Tibial artery (tissue), 4 donors: ENCODE results near the gene NQO1.

Experiments
- DNase-seq, 2 donors: peaks; one replicate each; pipeline ENCODE4 v3.0.0-alpha.2; 2019
- H3K27ac ChIP-seq, 2 donors: fragments of 200-600 bp; sonication (generic) in 1 of 2; 1 replicate in 1 of 2; 2 replicates in 1 of 2; pipeline ENCODE4 v1.5.1; 2018 to 2019; ENCODE audit warnings: mild to moderate bottlenecking in 1 of 2
- H3K27me3 ChIP-seq, 2 donors: fragments of 200-600 bp; sonication (generic) in 1 of 2; one replicate each; pipeline versions ENCODE4 v1.5.1 to v1.6.0; 2016 to 2019
- H3K36me3 ChIP-seq, 3 donors: fragments of 200-600 bp; sonication (generic) in 2 of 3; one replicate each; pipeline ENCODE4 v1.5.1; 2016 to 2019; ENCODE audit warnings: mild to moderate bottlenecking in 2 of 3
- H3K4me1 ChIP-seq, 4 donors: fragments of 200-600 bp; sonication (generic) in 2 of 4; 1 replicate in 3 of 4; 2 replicates in 1 of 4; pipeline ENCODE4 v1.5.1; 2016 to 2019
- H3K4me3 ChIP-seq, 2 donors: fragments of 200-600 bp; sonication (generic) in 1 of 2; 1 replicate in 1 of 2; 2 replicates in 1 of 2; pipeline ENCODE4 v1.5.1; 2018 to 2019; ENCODE audit warnings: mild to moderate bottlenecking in 2 of 2
- H3K9me3 ChIP-seq, 3 donors: fragments of 200-600 bp; sonication (generic) in 1 of 3; one replicate each; pipeline ENCODE4 v1.5.1; 2016 to 2019
- intact Hi-C: fragments of 100-400 bp; cut with DNase I; formaldehyde crosslinking; loops from one replicate; pipeline ENCODE4 v1.15.0; 2023; ENCODE audit warnings: low total_unique reads
- TF ChIP-seq, protein P1 (sequence below), 2 experiments: fragments of 200-600 bp in 1 of 2; fragments of 450-650 bp in 1 of 2; IDR thresholded peaks; one replicate each; pipeline ENCODE4 v1.5.1; 2017 to 2019; ENCODE audit warnings: antibody characterized with exemption in 2 of 2, mild to moderate bottlenecking in 1 of 2, moderate library complexity in 1 of 2

Gene NQO1

DNA sequence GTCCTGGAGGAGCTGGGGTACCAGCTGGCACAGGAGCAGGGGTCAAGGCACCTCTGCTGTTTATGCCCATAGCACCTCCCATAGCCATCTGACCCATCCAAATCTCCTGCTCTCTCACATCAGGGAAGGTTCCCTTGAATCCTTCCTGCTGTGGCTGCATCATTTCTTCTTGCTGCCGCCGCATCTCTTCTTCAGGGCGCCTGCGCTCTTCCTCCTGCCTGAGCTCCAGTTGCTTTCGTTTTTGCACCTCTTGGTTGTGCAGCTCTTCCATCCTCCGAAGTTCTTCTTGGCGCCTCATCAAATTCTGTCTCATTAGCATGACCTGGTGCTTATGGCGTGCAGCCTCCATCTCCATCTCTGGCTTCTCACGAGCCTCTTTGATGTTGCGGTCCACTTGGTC lies 30.3 kb upstream of the NQO1 start:
- Histone ChIP-seq H3K9me3 (no peaks in the 10 kb centered on the region), H3K36me3 (peaks cover 0 to 4% (median 0%) of the 10 kb centered on the region in 3 donors), H3K4me1 (peaks cover 0 to 22% (median 16%) of the 10 kb centered on the region in 4 donors), H3K27ac (no peak overlapping the region), H3K4me3 (no peak overlapping the region), H3K27me3 (no peaks in the 10 kb centered on the region)
- intact Hi-C loops, result loop anchor here (2.0 kb wide), 1 partner anchor 48 kb away; no protein-coding TSS in a partner anchor
- TF ChIP-seq, protein P1, sequence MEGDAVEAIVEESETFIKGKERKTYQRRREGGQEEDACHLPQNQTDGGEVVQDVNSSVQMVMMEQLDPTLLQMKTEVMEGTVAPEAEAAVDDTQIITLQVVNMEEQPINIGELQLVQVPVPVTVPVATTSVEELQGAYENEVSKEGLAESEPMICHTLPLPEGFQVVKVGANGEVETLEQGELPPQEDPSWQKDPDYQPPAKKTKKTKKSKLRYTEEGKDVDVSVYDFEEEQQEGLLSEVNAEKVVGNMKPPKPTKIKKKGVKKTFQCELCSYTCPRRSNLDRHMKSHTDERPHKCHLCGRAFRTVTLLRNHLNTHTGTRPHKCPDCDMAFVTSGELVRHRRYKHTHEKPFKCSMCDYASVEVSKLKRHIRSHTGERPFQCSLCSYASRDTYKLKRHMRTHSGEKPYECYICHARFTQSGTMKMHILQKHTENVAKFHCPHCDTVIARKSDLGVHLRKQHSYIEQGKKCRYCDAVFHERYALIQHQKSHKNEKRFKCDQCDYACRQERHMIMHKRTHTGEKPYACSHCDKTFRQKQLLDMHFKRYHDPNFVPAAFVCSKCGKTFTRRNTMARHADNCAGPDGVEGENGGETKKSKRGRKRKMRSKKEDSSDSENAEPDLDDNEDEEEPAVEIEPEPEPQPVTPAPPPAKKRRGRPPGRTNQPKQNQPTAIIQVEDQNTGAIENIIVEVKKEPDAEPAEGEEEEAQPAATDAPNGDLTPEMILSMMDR (IDR thresholded peaks at IDR 0.05), result no peak
- DNase-seq, result no peak

DNA sequence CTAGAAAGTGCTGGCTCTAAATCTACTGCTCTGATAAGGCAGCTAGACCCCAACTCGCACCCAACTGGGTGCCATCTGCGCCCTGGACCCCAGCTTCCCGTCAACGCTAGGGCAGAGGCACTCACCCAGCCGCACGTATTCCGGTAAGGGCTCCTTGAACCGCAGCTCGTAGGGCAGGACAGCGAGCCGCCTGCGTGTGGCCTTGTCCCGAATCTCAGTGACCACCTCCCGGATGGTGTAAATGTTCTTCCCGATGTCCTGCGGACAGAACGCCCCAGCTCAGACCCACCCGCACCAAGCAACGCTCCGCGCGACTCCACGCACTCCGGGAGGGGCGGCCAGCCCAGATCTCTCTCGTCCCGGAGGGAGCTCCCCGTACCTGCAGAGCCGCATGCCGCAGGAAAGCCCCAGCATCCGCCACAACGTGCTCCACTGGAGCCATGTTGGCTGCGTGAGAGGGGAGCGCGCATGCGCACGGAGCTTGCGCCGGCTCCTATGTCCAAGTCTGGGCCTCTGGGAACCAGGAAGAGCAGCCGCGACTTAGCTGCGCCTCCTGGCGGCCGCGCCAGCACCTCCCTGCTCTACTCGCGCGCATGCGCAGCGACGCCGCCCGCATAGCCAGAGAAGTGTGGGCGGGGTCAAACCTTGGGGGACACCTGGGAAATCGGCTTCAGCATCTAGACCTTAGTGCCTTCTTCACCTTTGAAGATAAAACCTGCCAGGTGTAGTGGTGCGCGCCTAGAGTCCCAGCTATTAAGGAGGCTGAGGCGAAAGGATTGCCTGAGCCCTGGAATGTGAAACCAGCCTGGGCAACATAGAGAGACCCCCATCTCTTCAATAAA lies 28.3 kb upstream of the NQO1 start, which contains the start of gene NOB1:
TSS of gene NOB1 (minus strand) at position 458 of the 842 bp plus-strand sequence. CDS start at position 442, 16 bp downstream.
- TF ChIP-seq, protein P1 (IDR thresholded peaks at IDR 0.05), result peak; percentile 97 to 100
- intact Hi-C loops, result loop anchor here (5.0 kb wide), 1 partner anchor 357 kb away; no protein-coding TSS in a partner anchor
- peaks cover 0 to 19% (median 15%) of the 10 kb centered on the region in 4 donors for H3K4me1 ChIP-seq
- no peaks in the 10 kb centered on the region for H3K27me3 ChIP-seq
- peaks cover 12 to 25% (median 17%) of the 10 kb centered on the region in 3 donors for H3K36me3 ChIP-seq
- peak; percentile 95 to 97 for DNase-seq
- H3K27ac ChIP-seq, result peak within 1 kb of the TSS; percentile 58 to 80
- H3K9me3 ChIP-seq, result no peaks in the 10 kb centered on the region
- peak within 1 kb of the TSS; percentile 69 to 78 for H3K4me3 ChIP-seq

DNA sequence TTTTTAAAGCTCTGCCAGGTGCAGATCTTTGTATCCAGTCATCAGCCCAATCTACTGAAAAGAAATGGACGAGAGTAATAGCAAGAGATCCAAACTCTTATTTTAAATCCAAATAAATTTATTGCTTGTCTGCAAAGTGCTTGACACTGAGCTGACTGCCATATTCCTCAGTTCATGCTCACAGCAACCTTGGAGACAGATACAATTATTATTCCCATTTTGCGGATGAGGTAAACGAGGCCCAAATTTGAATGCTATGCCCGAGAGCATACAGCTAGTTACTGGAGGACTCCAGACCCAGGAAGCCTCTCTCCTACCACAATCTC lies 27.7 kb upstream of the NQO1 start:
- H3K4me3 ChIP-seq, result peak overlapping the region; percentile 69 to 78
- H3K9me3 ChIP-seq, result no peaks in the 10 kb centered on the region
- TF ChIP-seq, protein P1 (IDR thresholded peaks at IDR 0.05), result no peak
- peak overlapping the region; percentile 58 to 80 for H3K27ac ChIP-seq
- no peak for DNase-seq
- H3K36me3 ChIP-seq, result peaks cover 18 to 30% (median 22%) of the 10 kb centered on the region in 3 donors
- intact Hi-C loops, result loop anchor here (5.0 kb wide), 1 partner anchor 357 kb away; no protein-coding TSS in a partner anchor
- peaks cover 0 to 19% (median 15%) of the 10 kb centered on the region in 4 donors for H3K4me1 ChIP-seq
- H3K27me3 ChIP-seq, result no peaks in the 10 kb centered on the region

DNA sequence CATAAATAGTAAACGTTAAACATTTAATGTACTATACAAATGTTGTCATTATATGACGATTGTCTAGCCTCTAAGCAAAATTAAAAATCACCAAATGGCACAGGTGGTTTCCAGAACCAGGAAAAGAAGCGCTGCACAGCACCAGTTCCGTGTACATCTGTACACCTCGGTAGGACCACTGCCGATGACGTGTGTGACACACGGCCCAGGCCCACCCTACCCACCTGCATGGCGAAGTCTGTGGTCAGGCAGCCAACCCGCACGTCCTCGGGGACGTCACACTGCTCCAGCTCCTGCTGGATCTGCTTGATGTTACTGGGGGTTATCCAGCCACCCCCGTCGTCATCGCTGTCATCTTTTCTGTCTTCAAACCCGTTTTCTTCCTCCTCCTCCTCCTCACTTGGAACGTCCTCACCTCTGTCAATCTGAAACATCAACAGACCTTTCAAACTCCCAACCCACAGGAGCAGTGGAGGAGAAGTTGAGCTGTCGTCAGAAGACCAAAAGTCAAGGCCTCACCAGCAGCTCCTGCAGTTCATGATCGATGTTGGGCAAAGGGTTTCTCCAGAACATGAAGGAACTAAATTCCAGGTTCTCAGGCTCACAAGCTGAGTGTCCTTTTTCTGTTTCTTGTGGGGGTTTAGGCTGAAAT lies 22.5 kb upstream of the NQO1 start:
- no peak overlapping the region for H3K4me3 ChIP-seq
- TF ChIP-seq, protein P1 (IDR thresholded peaks at IDR 0.05), result no peak
- intact Hi-C loops, result no loop called here
- peaks cover 65 to 83% (median 66%) of the 10 kb centered on the region in 3 donors for H3K36me3 ChIP-seq
- no peaks in the 10 kb centered on the region for H3K27me3 ChIP-seq
- peaks cover 0 to 15% (median 12%) of the 10 kb centered on the region in 4 donors for H3K4me1 ChIP-seq
- H3K27ac ChIP-seq, result no peak overlapping the region
- H3K9me3 ChIP-seq, result no peaks in the 10 kb centered on the region
- DNase-seq, result no peak

DNA sequence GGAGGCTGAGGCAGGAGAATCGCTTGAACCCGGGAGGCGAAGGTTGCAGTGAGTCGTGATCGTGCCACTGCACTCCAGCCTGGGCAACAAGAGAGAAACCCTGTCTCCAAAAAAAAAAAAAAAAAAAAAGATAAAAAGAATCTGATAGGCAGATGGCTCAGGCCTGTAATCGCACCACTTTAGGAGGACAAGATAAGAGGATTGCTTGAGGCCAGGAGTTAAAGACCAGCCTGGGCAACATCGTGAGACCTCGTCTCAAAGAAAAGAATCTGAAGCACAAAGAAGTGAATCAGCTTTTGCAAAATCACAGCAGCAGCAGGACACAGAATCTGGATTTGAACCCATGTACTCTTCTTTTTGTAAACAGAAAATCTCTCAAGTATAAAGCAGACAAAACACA lies 20.8 kb upstream of the NQO1 start:
- intact Hi-C loops, result no loop called here
- no peak overlapping the region for H3K4me3 ChIP-seq
- TF ChIP-seq, protein P1 (IDR thresholded peaks at IDR 0.05), result no peak
- no peak overlapping the region for H3K27ac ChIP-seq
- no peak for DNase-seq
- no peaks in the 10 kb centered on the region for H3K9me3 ChIP-seq
- H3K4me1 ChIP-seq, result no peaks in the 10 kb centered on the region
- H3K36me3 ChIP-seq, result peaks cover 70 to 100% (median 83%) of the 10 kb centered on the region in 3 donors
- no peaks in the 10 kb centered on the region for H3K27me3 ChIP-seq
